ENCODE results near the gene NOP10. TPM values are rescaled to one million over a fixed set of nuclear protein-coding genes. Genes with fewer than 3 reads are reported as not detected.
"Not testable (repeated sequence)": the region's sequence is repeated elsewhere in the genome, so short reads cannot be mapped to it uniquely, and the experiment has no call there.

NOP10 gene
- total RNA-seq, 4 donors from 2014 or later: 142 to 194 (median 170) TPM

DNA sequence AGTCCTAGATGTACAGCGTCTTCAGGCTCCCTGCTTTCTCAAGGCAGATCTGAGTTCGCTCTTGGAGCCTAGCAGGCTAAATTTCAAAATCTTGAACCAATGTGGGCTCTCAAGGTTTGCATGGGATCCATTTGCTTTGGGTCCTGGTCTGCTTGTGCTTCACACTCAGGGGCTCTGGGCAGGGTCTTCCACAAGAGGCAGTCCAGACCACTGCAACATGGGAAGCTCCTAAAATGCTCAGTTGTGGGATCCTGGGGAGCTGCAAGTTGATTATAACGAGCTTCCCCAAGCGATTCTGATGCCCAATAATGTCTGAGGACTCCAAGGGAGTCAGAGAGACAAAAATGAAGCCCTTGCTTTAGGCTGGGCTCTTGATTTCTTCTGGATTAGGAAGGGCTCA is 6.8 kb upstream of the NOP10 start:
- TF ChIP-seq, protein P1, sequence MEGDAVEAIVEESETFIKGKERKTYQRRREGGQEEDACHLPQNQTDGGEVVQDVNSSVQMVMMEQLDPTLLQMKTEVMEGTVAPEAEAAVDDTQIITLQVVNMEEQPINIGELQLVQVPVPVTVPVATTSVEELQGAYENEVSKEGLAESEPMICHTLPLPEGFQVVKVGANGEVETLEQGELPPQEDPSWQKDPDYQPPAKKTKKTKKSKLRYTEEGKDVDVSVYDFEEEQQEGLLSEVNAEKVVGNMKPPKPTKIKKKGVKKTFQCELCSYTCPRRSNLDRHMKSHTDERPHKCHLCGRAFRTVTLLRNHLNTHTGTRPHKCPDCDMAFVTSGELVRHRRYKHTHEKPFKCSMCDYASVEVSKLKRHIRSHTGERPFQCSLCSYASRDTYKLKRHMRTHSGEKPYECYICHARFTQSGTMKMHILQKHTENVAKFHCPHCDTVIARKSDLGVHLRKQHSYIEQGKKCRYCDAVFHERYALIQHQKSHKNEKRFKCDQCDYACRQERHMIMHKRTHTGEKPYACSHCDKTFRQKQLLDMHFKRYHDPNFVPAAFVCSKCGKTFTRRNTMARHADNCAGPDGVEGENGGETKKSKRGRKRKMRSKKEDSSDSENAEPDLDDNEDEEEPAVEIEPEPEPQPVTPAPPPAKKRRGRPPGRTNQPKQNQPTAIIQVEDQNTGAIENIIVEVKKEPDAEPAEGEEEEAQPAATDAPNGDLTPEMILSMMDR (IDR thresholded peaks at IDR 0.05 in 4 of 5, conservative IDR thresholded peaks at IDR 0.05 in 1 of 5): no peak
- no peak for TF ChIP-seq POLR2A (IDR thresholded peaks at IDR 0.05)
- ATAC-seq: no peak
- Histone ChIP-seq H3K4me1 (no peaks in the 10 kb centered on the region), H3K27ac (no peak overlapping the region), H3K36me3 (no peaks in the 10 kb centered on the region), H3K9me3 (no peaks in the 10 kb centered on the region), H3K4me3 (no peak overlapping the region), H3K27me3 (no peaks in the 10 kb centered on the region)
- no peak for DNase-seq
- intact Hi-C loops (cut with DNase I; ENCODE audit: low total_unique reads): loop anchor here (10.0 kb wide), 2 partner anchors 235 to 315 kb away; partner anchors contain the start of genes AVEN and GOLGA8B
- in situ Hi-C loops (cut with MboI; ENCODE audit: low sequenced_read_pairs in 4 of 4): loop anchor here in 2 of 4 donors (10.0 to 25.0 kb wide), 4 partner anchors 112 to 638 kb away; partner anchors contain the start of genes EMC4 (in 1 of the 2) and ZNF770 (in 1 of the 2)

DNA sequence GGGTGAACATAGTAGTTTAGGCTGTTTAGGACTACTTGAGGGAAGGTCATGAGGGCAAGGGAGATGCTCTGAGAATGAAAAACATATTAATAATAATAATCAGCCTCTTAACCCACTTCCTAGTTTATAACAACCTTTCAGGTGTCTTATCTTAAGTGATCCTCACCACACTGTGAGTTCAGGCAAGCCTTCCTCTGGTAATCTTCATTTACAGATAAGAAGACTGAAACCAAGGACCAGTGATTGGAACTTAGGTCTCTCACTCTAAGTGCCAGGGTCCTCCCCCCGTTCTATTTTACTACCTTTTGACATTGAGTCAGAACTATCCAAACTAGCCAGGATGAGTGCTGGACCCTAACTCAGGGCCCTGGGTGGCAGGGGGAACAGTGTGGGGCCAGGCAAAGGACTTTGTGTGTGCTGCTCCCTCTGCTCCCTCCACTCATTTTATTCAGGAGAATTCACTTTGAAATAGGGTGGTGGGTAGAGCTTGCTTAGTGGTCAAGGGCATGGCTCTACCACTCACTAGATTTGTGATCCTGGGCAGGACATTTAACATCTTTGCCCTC is 5.9 kb upstream of the NOP10 start:
- Histone ChIP-seq H3K36me3 (no peaks in the 10 kb centered on the region), H3K27ac (no peak overlapping the region), H3K4me1 (no peaks in the 10 kb centered on the region), H3K4me3 (no peak overlapping the region), H3K9me3 (no peaks in the 10 kb centered on the region), H3K27me3 (no peaks in the 10 kb centered on the region)
- no peak for TF ChIP-seq POLR2A (IDR thresholded peaks at IDR 0.05)
- TF ChIP-seq, protein P1 (IDR thresholded peaks at IDR 0.05 in 4 of 5, conservative IDR thresholded peaks at IDR 0.05 in 1 of 5): no peak
- in situ Hi-C loops (cut with MboI; ENCODE audit: low sequenced_read_pairs in 4 of 4) (loop anchor here in 1 of 4 donors (10.0 kb wide), 1 partner anchor 114 kb away; no protein-coding TSS in a partner anchor), intact Hi-C loops (cut with DNase I; ENCODE audit: low total_unique reads) (loop anchor here (10.0 kb wide), 2 partner anchors 236 to 314 kb away; partner anchors contain the start of genes AVEN and GOLGA8B)
- DNase-seq (no peak), ATAC-seq (no peak)

DNA sequence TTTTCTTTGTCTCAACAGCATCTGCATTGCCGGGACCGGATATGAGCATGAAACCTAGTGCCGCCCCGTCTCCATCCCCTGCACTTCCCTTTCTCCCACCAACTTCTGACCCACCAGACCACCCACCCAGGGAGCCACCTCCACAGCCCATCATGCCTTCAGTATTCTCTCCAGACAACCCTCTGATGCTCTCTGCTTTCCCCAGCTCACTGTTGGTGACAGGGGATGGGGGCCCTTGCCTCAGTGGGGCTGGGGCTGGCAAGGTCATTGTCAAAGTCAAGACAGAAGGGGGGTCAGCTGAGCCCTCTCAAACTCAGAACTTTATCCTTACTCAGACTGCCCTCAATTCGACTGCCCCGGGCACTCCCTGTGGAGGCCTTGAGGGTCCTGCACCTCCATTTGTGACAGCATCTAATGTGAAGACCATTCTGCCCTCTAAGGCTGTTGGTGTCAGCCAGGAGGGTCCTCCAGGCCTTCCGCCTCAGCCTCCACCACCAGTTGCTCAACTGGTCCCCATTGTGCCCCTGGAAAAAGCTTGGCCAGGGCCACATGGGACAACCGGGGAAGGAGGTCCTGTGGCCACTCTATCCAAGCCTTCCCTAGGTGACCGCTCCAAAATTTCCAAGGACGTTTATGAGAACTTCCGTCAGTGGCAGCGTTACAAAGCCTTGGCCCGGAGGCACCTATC is 5.2 kb upstream of the NOP10 start:
- ATAC-seq (no peak), DNase-seq (no peak)
- Histone ChIP-seq H3K27me3 (no peaks in the 10 kb centered on the region), H3K36me3 (no peaks in the 10 kb centered on the region), H3K27ac (no peak overlapping the region), H3K9me3 (no peaks in the 10 kb centered on the region), H3K4me3 (no peak overlapping the region), H3K4me1 (peaks cover 0 to 3% of the 10 kb centered on the region in 2 donors)
- TF ChIP-seq POLR2A (IDR thresholded peaks at IDR 0.05): no peak
- TF ChIP-seq, protein P1 (IDR thresholded peaks at IDR 0.05 in 4 of 5, conservative IDR thresholded peaks at IDR 0.05 in 1 of 5): no peak
- intact Hi-C loops (cut with DNase I; ENCODE audit: low total_unique reads) (loop anchor here (10.0 kb wide), 2 partner anchors 237 to 313 kb away; partner anchors contain the start of genes AVEN and GOLGA8B), in situ Hi-C loops (cut with MboI; ENCODE audit: low sequenced_read_pairs in 4 of 4) (loop anchor here in 1 of 4 donors (10.0 kb wide), 1 partner anchor 113 kb away; no protein-coding TSS in a partner anchor)

DNA sequence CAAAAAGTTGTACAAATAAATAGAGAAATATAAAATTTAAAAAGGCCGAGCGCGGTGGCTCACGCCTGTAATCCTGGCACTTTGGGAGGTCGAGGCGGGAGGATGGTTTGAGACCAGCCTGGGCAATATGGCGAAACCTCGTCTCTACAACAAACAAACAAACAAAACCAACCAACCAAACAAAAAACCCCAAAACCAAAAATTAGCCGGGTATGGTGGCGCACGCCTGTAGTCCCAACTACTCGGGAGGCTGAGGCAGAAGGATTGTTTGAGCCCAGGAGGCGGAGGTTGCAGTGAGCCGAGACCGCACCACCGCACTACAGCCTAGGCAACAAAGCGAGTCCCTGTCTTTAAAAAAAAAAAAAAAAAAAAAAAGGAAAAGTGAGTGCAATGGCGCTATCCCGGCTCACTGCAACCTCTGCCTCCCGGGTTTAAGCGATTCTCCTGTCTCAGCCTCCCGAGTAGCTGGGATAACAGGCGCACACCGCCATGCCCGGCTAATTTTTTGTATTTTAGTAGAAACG is 661 bp downstream of the NOP10 start:
- in situ Hi-C loops (cut with MboI; ENCODE audit: low sequenced_read_pairs in 4 of 4): loop anchor here in 1 of 4 donors (10.0 kb wide), 1 partner anchor 107 kb away; no protein-coding TSS in a partner anchor

More for the DNA sequence above, 661 bp downstream of the NOP10 start:
- H3K36me3 ChIP-seq: peaks cover 0 to 13% of the 10 kb centered on the region in 2 donors
- H3K4me1 ChIP-seq: peaks cover 14 to 21% of the 10 kb centered on the region in 2 donors
- H3K9me3 ChIP-seq, ATAC-seq, H3K27me3 ChIP-seq, DNase-seq: not testable (repeated sequence)
- H3K27ac ChIP-seq: peak overlapping the region; percentile 88 to 96 (median 90)
- intact Hi-C loops (cut with DNase I; ENCODE audit: low total_unique reads): loop anchor here (10.0 kb wide), 2 partner anchors 243 to 307 kb away; partner anchors contain the start of genes AVEN and GOLGA8B
- H3K4me3 ChIP-seq: peak overlapping the region; percentile 80 to 99 (median 84)

Data from gastrocnemius medialis (tissue), 4 donors.